WTC11 (cell line): Measurements from ENCODE around the gene MYH2. TPM values are rescaled to one million over a fixed set of nuclear protein-coding genes. Genes with fewer than 3 reads are reported as not detected.

Source experiments
- ATAC-seq: fragments of 200-7000 bp; cut with Tn5 transposase; 2 replicates; pipeline ENCODE4 v1.10.0; 2021; ENCODE audit warnings: mild to moderate bottlenecking, moderate library complexity
- CTCF ChIA-PET: fragments of 300-600 bp; sonication (Branson Sonifier 250); formaldehyde crosslinking; loops from one replicate; lab custom pipeline; 2021; ENCODE audit warnings: antibody characterized with exemption; lab: Charles Lee
- POLR2A ChIA-PET: fragments of 350-600 bp; sonication (Branson Sonifier 250); formaldehyde crosslinking; loops from one replicate; lab custom pipeline; 2021; ENCODE audit warnings: antibody characterized with exemption; lab: Charles Lee
- DNase-seq: peaks from one replicate; pipeline ENCODE4 v3.0.0; 2021; ENCODE audit warnings: low spot score
- H3K27ac Mint-ChIP-seq: 2 replicates; pipeline ENCODE4 v1.8.0; 2021; ENCODE audit warnings: mixed read lengths
- H3K27me3 Mint-ChIP-seq: 2 replicates; pipeline ENCODE4 v1.8.0; 2021; ENCODE audit warnings: low read depth, mild to moderate bottlenecking, moderate library complexity, mixed read lengths
- H3K36me3 Mint-ChIP-seq: 2 replicates; pipeline ENCODE4 v1.8.0; 2021; ENCODE audit warnings: mixed read lengths
- H3K4me1 Mint-ChIP-seq: 2 replicates; pipeline ENCODE4 v1.8.0; 2022; ENCODE audit warnings: mixed read lengths
- H3K4me3 Mint-ChIP-seq: 2 replicates; pipeline ENCODE4 v1.8.0; 2021; ENCODE audit warnings: mild to moderate bottlenecking, moderate library complexity, mixed read lengths
- H3K9me3 Mint-ChIP-seq: 2 replicates; pipeline ENCODE4 v1.8.0; 2021; ENCODE audit warnings: mixed read lengths
- ATF1 ChIP-seq: sonication (generic); formaldehyde crosslinking; IDR thresholded peaks from 2 replicates; pipeline ENCODE4 v1.8.1; 2023; ENCODE audit warnings: mild to moderate bottlenecking, moderate library complexity, missing genetic modification reagents
- ATF2 ChIP-seq: sonication (generic); formaldehyde crosslinking; IDR thresholded peaks from 2 replicates; pipeline ENCODE4 v1.8.1; 2022; ENCODE audit warnings: low read depth, missing genetic modification reagents, borderline replicate concordance
- E2F5 ChIP-seq: sonication (generic); formaldehyde crosslinking; IDR thresholded peaks from 2 replicates; pipeline ENCODE4 v1.8.1; 2022; ENCODE audit warnings: mild to moderate bottlenecking, moderate library complexity, missing genetic modification reagents
- HMGXB4 ChIP-seq: sonication (generic); formaldehyde crosslinking; IDR thresholded peaks from 2 replicates; pipeline ENCODE4 v1.8.1; 2023; ENCODE audit warnings: mild to moderate bottlenecking, moderate library complexity, missing genetic modification reagents
- IRF2 ChIP-seq: sonication (generic); formaldehyde crosslinking; IDR thresholded peaks from 2 replicates; pipeline ENCODE4 v1.8.0; 2022; ENCODE audit warnings: low read depth, missing genetic modification reagents, borderline replicate concordance
- KAT7 ChIP-seq: sonication (generic); formaldehyde crosslinking; IDR thresholded peaks from 2 replicates; pipeline ENCODE4 v1.8.1; 2023; ENCODE audit warnings: missing genetic modification reagents, mild to moderate bottlenecking, borderline replicate concordance
- NR3C1 ChIP-seq: sonication (generic); formaldehyde crosslinking; conservative IDR thresholded peaks from 2 replicates; pipeline ENCODE4 v1.8.1; 2023; ENCODE audit warnings: low read depth, mild to moderate bottlenecking, missing genetic modification reagents
- OVOL2 ChIP-seq: fragments of 250-450 bp; sonication (Bioruptor Pico); IDR thresholded peaks from 2 replicates; pipeline ENCODE4 v1.9.0; 2021; ENCODE audit warnings: mild to moderate bottlenecking, borderline replicate concordance
- PRDM15 ChIP-seq: sonication (generic); formaldehyde crosslinking; IDR thresholded peaks from 2 replicates; pipeline ENCODE4 v1.8.0; 2022; ENCODE audit warnings: missing genetic modification reagents
- PRRX2 ChIP-seq: fragments of 250-450 bp; sonication (Bioruptor Pico); IDR thresholded peaks from 2 replicates; pipeline ENCODE4 v1.8.0; 2021; ENCODE audit warnings: mild to moderate bottlenecking
- TCF7 ChIP-seq: sonication (generic); formaldehyde crosslinking; IDR thresholded peaks from 2 replicates; pipeline ENCODE4 v1.8.0; 2022; ENCODE audit warnings: mild to moderate bottlenecking, low read depth, missing genetic modification reagents, moderate library complexity
- ZNF121 ChIP-seq: sonication (generic); formaldehyde crosslinking; IDR thresholded peaks from 2 replicates; pipeline ENCODE4 v1.8.0; 2023; ENCODE audit warnings: missing genetic modification reagents
- ZNF219 ChIP-seq: sonication (generic); formaldehyde crosslinking; IDR thresholded peaks from 2 replicates; pipeline ENCODE4 v1.8.0; 2023; ENCODE audit warnings: missing genetic modification reagents, mild to moderate bottlenecking, borderline replicate concordance
- total RNA-seq: library from RNA; stranded (reverse); gene quantifications from 3 replicates; pipeline ENCODE4 v1.2.3, GENCODE V29; 2021
- TF ChIP-seq, protein P1 (sequence below): sonication (generic); formaldehyde crosslinking; IDR thresholded peaks from 2 replicates; pipeline ENCODE4 v1.8.1; 2022; ENCODE audit warnings: low read depth, mild to moderate bottlenecking, moderate library complexity, missing genetic modification reagents, borderline replicate concordance
- TF ChIP-seq, protein P2 (sequence below): sonication (generic); formaldehyde crosslinking; conservative IDR thresholded peaks from 2 replicates; pipeline ENCODE4 v1.8.1; 2022; ENCODE audit warnings: mild to moderate bottlenecking, missing genetic modification reagents

Gene MYH2
- total RNA-seq, 1 experiment from 2014 or later = 1.5 TPM

DNA sequence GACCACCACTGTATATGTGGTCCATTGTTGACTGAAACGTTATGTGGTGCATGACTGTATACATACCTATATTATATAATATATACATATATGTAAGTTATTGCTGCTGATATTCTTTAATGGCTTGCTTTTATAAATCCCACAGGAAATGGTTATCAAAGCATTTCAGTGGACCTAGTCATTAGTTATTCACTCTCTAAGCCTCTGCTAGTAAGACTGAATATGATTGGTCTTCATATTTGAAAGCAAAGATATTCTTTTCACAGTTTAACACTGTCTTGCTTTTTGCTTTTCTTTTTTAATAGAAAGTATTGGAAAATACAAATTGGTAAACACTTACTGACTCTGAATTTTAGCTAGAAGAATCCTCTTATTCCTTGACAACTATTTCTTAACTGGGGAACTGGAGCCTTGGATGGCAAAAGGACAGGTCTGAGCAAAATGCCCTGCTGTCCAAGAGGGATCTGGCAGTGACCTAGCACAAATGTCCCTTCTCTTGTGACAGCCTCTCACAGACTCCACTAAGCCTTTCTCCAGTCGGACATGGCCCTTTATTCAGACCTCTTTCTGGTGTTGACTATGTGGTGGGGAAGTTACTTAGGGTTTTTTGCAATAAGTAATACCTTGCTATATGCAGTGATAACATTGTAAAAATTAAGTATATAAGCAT is 14.7 kb upstream of the MYH2 start (continued):
- TF ChIP-seq PRDM15 (CRISPR knock-in tag) (no peak), ZNF219 (CRISPR knock-in tag) (no peak), ZNF121 (no peak), ATF1 (no peak), HMGXB4 (no peak)

- ChIA-PET CTCF (interaction anchor here (1.4 kb wide), 1 partner anchor 57 kb away, joined by 5 read pairs; no protein-coding TSS in a partner anchor), POLR2A (no interaction called here)
- TF ChIP-seq, protein P1, sequence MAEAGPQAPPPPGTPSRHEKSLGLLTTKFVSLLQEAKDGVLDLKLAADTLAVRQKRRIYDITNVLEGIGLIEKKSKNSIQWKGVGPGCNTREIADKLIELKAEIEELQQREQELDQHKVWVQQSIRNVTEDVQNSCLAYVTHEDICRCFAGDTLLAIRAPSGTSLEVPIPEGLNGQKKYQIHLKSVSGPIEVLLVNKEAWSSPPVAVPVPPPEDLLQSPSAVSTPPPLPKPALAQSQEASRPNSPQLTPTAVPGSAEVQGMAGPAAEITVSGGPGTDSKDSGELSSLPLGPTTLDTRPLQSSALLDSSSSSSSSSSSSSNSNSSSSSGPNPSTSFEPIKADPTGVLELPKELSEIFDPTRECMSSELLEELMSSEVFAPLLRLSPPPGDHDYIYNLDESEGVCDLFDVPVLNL = no peak
- no peak for TF ChIP-seq E2F5 (CRISPR knock-in tag)
- TF ChIP-seq KAT7 (CRISPR knock-in tag) = no peak
- TF ChIP-seq IRF2 (CRISPR knock-in tag) = no peak
- TF ChIP-seq NR3C1 (CRISPR knock-in tag) = no peak
- TF ChIP-seq, protein P2, sequence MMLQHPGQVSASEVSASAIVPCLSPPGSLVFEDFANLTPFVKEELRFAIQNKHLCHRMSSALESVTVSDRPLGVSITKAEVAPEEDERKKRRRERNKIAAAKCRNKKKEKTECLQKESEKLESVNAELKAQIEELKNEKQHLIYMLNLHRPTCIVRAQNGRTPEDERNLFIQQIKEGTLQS (CRISPR knock-in tag) = no peak
- TF ChIP-seq PRRX2 (CRISPR knock-in tag) = no peak
- TF ChIP-seq ATF2 = no peak
- no peak for TF ChIP-seq TCF7 (CRISPR knock-in tag)
- TF ChIP-seq OVOL2 = no peak
- Mint-ChIP-seq H3K27me3 (no peaks in the 10 kb centered on the region), H3K9me3 (peaks cover 10% of the 10 kb centered on the region), H3K4me3 (no peak overlapping the region), H3K27ac (no peak overlapping the region), H3K4me1 (peaks cover 30% of the 10 kb centered on the region), H3K36me3 (no peaks in the 10 kb centered on the region)
- ATAC-seq (no peak), DNase-seq (no peak)
These were observed 8.6 kb upstream of the MYH2 start for GRCh38 chr17:10558049-10558448.
